WTC11 (cell line): ENCODE data around the gene SDHB. TPM values are rescaled to one million over a fixed set of nuclear protein-coding genes. Genes with fewer than 3 reads are reported as not detected.

ENCODE experiments used
- ATAC-seq: fragments of 200-7000 bp; cut with Tn5 transposase; 2 replicates; pipeline ENCODE4 v1.10.0; 2021; ENCODE audit warnings: mild to moderate bottlenecking, moderate library complexity
- CTCF ChIA-PET: fragments of 300-600 bp; sonication (Branson Sonifier 250); formaldehyde crosslinking; loops from one replicate; lab custom pipeline; 2021; ENCODE audit warnings: antibody characterized with exemption; lab: Charles Lee
- POLR2A ChIA-PET: fragments of 350-600 bp; sonication (Branson Sonifier 250); formaldehyde crosslinking; loops from one replicate; lab custom pipeline; 2021; ENCODE audit warnings: antibody characterized with exemption; lab: Charles Lee
- DNase-seq: peaks from one replicate; pipeline ENCODE4 v3.0.0; 2021; ENCODE audit warnings: low spot score
- H3K27ac Mint-ChIP-seq: 2 replicates; pipeline ENCODE4 v1.8.0; 2021; ENCODE audit warnings: mixed read lengths
- H3K27me3 Mint-ChIP-seq: 2 replicates; pipeline ENCODE4 v1.8.0; 2021; ENCODE audit warnings: low read depth, mild to moderate bottlenecking, moderate library complexity, mixed read lengths
- H3K36me3 Mint-ChIP-seq: 2 replicates; pipeline ENCODE4 v1.8.0; 2021; ENCODE audit warnings: mixed read lengths
- H3K4me1 Mint-ChIP-seq: 2 replicates; pipeline ENCODE4 v1.8.0; 2022; ENCODE audit warnings: mixed read lengths
- H3K4me3 Mint-ChIP-seq: 2 replicates; pipeline ENCODE4 v1.8.0; 2021; ENCODE audit warnings: mild to moderate bottlenecking, moderate library complexity, mixed read lengths
- H3K9me3 Mint-ChIP-seq: 2 replicates; pipeline ENCODE4 v1.8.0; 2021; ENCODE audit warnings: mixed read lengths
- E2F1 ChIP-seq: sonication (generic); formaldehyde crosslinking; IDR thresholded peaks from 2 replicates; pipeline ENCODE4 v1.8.0; 2022; ENCODE audit warnings: mild to moderate bottlenecking, missing genetic modification reagents
- ERG ChIP-seq: fragments of 250-450 bp; sonication (Bioruptor Pico); IDR thresholded peaks from 2 replicates; pipeline ENCODE4 v1.8.0; 2021; ENCODE audit warnings: mild to moderate bottlenecking
- GTF2I ChIP-seq: fragments of 250-450 bp; sonication (Bioruptor Pico); conservative IDR thresholded peaks from 2 replicates; pipeline ENCODE4 v1.4.0; 2021; ENCODE audit warnings: mild to moderate bottlenecking
- PRDM15 ChIP-seq: sonication (generic); formaldehyde crosslinking; IDR thresholded peaks from 2 replicates; pipeline ENCODE4 v1.8.0; 2022; ENCODE audit warnings: missing genetic modification reagents
- RELA ChIP-seq: sonication (generic); formaldehyde crosslinking; IDR thresholded peaks from 2 replicates; pipeline ENCODE4 v1.8.1; 2022; ENCODE audit warnings: missing genetic modification reagents, mild to moderate bottlenecking, borderline replicate concordance
- SMAD4 ChIP-seq: sonication (generic); formaldehyde crosslinking; IDR thresholded peaks from 2 replicates; pipeline ENCODE4 v1.8.0; 2022; ENCODE audit warnings: mild to moderate bottlenecking, missing genetic modification reagents
- ZNF232 ChIP-seq: sonication (generic); formaldehyde crosslinking; IDR thresholded peaks from 2 replicates; pipeline ENCODE4 v1.8.0; 2022; ENCODE audit warnings: mild to moderate bottlenecking, missing genetic modification reagents
- ZNF396 ChIP-seq: fragments of 250-450 bp; sonication (Bioruptor Pico); IDR thresholded peaks from 2 replicates; pipeline ENCODE4 v1.8.0; 2021; ENCODE audit warnings: mild to moderate bottlenecking, moderate library complexity, borderline replicate concordance
- ZNF425 ChIP-seq: fragments of 250-450 bp; sonication (Bioruptor Pico); conservative IDR thresholded peaks from 2 replicates; pipeline ENCODE4 v1.9.0; 2021; ENCODE audit warnings: mild to moderate bottlenecking
- ZNF512 ChIP-seq: sonication (generic); formaldehyde crosslinking; IDR thresholded peaks from 2 replicates; pipeline ENCODE4 v1.8.1; 2022; ENCODE audit warnings: missing genetic modification reagents, borderline replicate concordance
- total RNA-seq: library from RNA; stranded (reverse); gene quantifications from 3 replicates; pipeline ENCODE4 v1.2.3, GENCODE V29; 2021
- TF ChIP-seq, protein P1 (sequence below): fragments of 250-450 bp; sonication (Bioruptor Pico); IDR thresholded peaks from 2 replicates; pipeline ENCODE4 v1.9.0; 2021; ENCODE audit warnings: mild to moderate bottlenecking, borderline replicate concordance

SDHB gene
- total RNA-seq, 1 experiment from 2014 or later = 89.5 TPM

DNA sequence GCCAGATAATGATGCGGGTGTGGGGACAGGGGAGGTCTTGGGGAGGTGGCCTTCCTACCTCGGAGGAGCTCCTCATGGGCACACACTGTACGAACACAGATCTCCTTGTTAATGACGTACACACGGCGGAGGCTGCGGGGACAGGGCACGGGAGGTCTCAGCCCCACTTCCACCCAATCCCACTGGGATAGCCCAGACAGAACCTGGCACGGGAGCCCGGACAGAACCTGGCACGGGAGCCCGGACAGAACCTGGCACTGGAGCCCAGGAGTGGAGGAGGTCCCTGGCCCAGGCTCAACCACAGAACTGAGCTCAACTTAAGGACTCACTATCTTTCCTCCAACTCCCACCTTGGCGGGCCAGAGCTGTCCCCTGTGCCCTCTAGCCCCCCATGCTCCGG, 78.6 kb downstream of the SDHB start:
- Mint-ChIP-seq H3K36me3 (peaks cover 6% of the 10 kb centered on the region; the same call in 1 of the 2 replicates), H3K27me3 (no peaks in the 10 kb centered on the region), H3K4me1 (peaks cover 37% of the 10 kb centered on the region), H3K9me3 (no peaks in the 10 kb centered on the region), H3K27ac (peak overlapping the region; percentile 75), H3K4me3 (no peak overlapping the region)
- ChIA-PET POLR2A (no interaction called here), CTCF (interaction anchor here (1.1 to 2.4 kb wide), 3 partner anchors 12 to 23 kb away, joined by 3 to 20 read pairs (median 3); no protein-coding TSS in a partner anchor)
- TF ChIP-seq ZNF425 (no peak), PRDM15 (0 out of 2 replicates have a peak, but pooled peaks have one; percentile 35)
- DNase-seq = no peak
- no peak for ATAC-seq

- no peak for ATAC-seq
- H3K4me1 Mint-ChIP-seq = peaks cover 28% of the 10 kb centered on the region
- TF ChIP-seq SMAD4 (CRISPR knock-in tag) (no peak), GTF2I (CRISPR knock-in tag) (0 out of 2 replicates have a peak, but pooled peaks have one; percentile 13)
- ChIA-PET POLR2A (interaction anchor here (1.1 kb wide), 1 partner anchor 40 kb away, joined by 3 read pairs; no protein-coding TSS in a partner anchor), CTCF (interaction anchor here (1.9 to 3.7 kb wide), 2 partner anchors 13 kb away, joined by 6 to 20 read pairs; no protein-coding TSS in a partner anchor)
- peaks cover 6% of the 10 kb centered on the region; the same call in 1 of the 2 replicates for H3K36me3 Mint-ChIP-seq
- no peaks in the 10 kb centered on the region for H3K9me3 Mint-ChIP-seq
- H3K27me3 Mint-ChIP-seq = no peaks in the 10 kb centered on the region
- H3K4me3 Mint-ChIP-seq = no peak overlapping the region
- H3K27ac Mint-ChIP-seq = peak overlapping the region; percentile 70; the same call in 1 of the 2 replicates
- no peak for DNase-seq
Measured at GRCh38 chr1:16973215-16973614, 80.6 kb downstream of the SDHB start.

DNA sequence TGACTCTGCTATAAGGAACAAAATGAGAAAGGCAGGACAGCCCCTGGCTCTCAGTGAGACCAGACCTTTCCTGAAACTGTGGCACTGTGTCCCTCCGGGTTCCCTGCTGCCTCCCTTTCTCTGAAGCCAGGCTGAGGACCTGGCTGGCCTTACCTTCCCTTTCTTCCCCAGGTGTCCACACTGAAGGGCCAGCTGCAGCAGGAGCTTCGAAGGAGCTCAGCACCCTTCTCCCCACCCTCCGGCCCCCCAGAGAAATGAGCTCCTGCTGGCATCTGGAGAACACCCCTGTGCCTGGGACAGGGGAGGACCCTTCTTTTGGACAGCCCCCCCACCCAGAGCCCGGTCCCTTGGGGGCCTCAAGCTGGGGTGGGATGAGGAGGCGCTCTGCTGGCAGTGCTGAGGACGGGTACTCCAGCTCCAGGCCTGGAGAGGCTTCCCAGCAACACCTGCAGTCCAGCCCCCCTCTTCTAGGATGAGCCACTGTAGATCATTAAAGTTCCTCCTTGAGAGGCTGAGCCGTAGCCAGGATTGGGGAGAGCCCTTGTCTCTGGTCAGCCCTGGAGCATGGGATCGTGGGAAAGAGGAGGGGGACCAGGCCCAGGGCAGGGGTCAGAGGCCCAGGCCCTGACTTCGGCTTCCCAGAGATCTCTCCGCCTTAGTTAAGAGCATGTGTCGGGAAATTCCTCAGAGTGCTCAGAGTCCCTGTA, 81.5 kb downstream of the SDHB start:
- Mint-ChIP-seq H3K4me3 (no peak overlapping the region), H3K9me3 (no peaks in the 10 kb centered on the region), H3K27me3 (no peaks in the 10 kb centered on the region), H3K36me3 (peaks cover 3% of the 10 kb centered on the region; the same call in 1 of the 2 replicates), H3K4me1 (peaks cover 26% of the 10 kb centered on the region), H3K27ac (peak overlapping the region; percentile 76)
- DNase-seq (no peak), ATAC-seq (peak; percentile 5; the same call in 1 of the 2 replicates)
- CTCF ChIA-PET = interaction anchor here (0.7 to 3.7 kb wide), 4 partner anchors 12 to 74 kb away, joined by 4 to 20 read pairs (median 7); no protein-coding TSS in a partner anchor
- POLR2A ChIA-PET = interaction anchor here (1.1 kb wide), 1 partner anchor 41 kb away, joined by 3 read pairs; no protein-coding TSS in a partner anchor
- no peak for TF ChIP-seq ZNF396
- TF ChIP-seq ZNF232 (CRISPR knock-in tag) = no peak
- no peak for TF ChIP-seq ZNF512 (CRISPR knock-in tag)
- TF ChIP-seq, protein P1, sequence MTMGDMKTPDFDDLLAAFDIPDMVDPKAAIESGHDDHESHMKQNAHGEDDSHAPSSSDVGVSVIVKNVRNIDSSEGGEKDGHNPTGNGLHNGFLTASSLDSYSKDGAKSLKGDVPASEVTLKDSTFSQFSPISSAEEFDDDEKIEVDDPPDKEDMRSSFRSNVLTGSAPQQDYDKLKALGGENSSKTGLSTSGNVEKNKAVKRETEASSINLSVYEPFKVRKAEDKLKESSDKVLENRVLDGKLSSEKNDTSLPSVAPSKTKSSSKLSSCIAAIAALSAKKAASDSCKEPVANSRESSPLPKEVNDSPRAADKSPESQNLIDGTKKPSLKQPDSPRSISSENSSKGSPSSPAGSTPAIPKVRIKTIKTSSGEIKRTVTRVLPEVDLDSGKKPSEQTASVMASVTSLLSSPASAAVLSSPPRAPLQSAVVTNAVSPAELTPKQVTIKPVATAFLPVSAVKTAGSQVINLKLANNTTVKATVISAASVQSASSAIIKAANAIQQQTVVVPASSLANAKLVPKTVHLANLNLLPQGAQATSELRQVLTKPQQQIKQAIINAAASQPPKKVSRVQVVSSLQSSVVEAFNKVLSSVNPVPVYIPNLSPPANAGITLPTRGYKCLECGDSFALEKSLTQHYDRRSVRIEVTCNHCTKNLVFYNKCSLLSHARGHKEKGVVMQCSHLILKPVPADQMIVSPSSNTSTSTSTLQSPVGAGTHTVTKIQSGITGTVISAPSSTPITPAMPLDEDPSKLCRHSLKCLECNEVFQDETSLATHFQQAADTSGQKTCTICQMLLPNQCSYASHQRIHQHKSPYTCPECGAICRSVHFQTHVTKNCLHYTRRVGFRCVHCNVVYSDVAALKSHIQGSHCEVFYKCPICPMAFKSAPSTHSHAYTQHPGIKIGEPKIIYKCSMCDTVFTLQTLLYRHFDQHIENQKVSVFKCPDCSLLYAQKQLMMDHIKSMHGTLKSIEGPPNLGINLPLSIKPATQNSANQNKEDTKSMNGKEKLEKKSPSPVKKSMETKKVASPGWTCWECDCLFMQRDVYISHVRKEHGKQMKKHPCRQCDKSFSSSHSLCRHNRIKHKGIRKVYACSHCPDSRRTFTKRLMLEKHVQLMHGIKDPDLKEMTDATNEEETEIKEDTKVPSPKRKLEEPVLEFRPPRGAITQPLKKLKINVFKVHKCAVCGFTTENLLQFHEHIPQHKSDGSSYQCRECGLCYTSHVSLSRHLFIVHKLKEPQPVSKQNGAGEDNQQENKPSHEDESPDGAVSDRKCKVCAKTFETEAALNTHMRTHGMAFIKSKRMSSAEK = no peak
- TF ChIP-seq E2F1 = no peak
- no peak for TF ChIP-seq GTF2I (CRISPR knock-in tag)
- TF ChIP-seq ZNF425 = no peak
- no peak for TF ChIP-seq RELA (CRISPR knock-in tag)
- TF ChIP-seq ERG = no peak
